GM15510 (cell line): ENCODE data around the gene SPINT4.

Experiments used
- POLR2A ChIP-seq: IDR thresholded peaks from 3 replicates; pipeline ENCODE4 v1.6.1; 2011; ENCODE audit warnings: borderline replicate concordance; ENCODE audit not compliant: insufficient read length; ENCODE audit errors: extremely low read depth

SPINT4 gene

GRCh38 chr20:45722047-45722446 lies at the start of gene SPINT4:
SPINT4 (plus strand) TSS chr20:45722347; CDS start chr20:45722368, 21 bp downstream.
- TF ChIP-seq POLR2A = no peak

DNA sequence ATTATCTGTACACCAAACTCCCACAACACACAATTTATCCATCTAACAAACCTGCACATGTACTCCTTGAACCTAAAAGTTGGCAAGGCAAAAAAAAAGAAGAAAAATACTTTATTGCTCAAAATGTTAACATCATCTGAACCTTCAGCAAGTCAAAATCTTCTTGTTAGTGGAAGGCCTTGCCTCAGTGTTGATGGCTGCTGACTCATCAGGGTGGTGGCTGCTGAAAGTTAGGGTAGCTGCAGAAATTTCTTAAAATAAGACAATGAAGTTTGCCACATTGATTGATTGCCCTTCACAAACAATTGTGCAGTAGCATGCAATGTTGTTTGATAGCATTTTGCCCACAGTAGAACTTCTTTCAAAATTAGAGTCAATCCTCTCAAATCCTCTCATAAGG lies 49.4 kb upstream of the SPINT4 start:
- no peak for TF ChIP-seq POLR2A

- no peak for TF ChIP-seq POLR2A
These were observed 42.5 kb upstream of the SPINT4 start for GRCh38 chr20:45679650-45680049.

GRCh38 chr20:45685896-45686295 lies 36.3 kb upstream of the SPINT4 start:
- no peak for TF ChIP-seq POLR2A

GRCh38 chr20:45695496-45695895 lies 26.7 kb upstream of the SPINT4 start:
- TF ChIP-seq POLR2A = no peak

DNA sequence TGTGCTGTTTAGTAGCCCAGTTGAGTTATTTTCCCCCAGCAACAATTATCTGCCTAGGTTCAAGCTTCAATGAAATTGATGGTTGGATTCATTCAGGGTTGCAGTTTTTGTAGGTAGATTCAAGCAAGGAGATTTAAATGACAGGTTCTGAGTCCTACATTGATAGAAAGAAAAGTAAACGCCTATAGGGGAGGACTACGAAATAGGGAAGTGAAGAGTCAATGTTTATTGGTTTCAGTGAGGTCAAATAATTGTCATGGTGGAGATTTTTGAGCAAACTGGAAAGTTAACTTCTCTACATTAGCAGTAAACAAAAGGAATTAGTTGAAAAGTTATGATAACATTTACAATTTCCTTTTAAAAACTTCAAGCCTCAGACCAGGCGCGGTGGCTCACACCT lies 21.0 kb upstream of the SPINT4 start:
- no peak for TF ChIP-seq POLR2A

DNA sequence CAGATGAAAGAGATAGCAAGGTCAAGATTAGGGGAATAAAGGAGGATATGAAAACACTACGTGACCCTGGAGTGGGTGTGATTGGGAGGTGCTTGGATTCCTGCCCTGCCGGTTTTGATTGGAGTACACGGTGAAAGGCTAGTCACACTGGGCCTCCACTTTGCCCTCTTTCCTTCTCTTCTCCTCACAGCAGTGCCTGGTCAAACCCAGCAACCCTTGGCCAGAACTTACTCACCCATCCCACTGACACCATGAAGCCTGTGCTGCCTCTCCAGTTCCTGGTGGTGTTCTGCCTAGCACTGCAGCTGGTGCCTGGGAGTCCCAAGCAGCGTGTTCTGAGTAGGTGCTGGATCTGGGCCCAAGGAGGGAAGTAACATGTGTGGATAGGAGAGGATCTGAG lies 20.3 kb upstream of the SPINT4 start, which contains the start of gene WFDC13:
Gene WFDC13 (plus strand): TSS at position 166 of the 400 bp plus-strand sequence. CDS start 86 bp downstream, at position 252.
- TF ChIP-seq POLR2A = no peak

- TF ChIP-seq POLR2A = no peak
These were observed 17.0 kb upstream of the SPINT4 start, which contains the start of gene WFDC10B for GRCh38 chr20:45704969-45705637. WFDC10B (minus strand) TSS chr20:45705019; CDS start chr20:45685992, 19,027 bp downstream.

- no peak for TF ChIP-seq POLR2A
These were observed 3.0 kb downstream of the SPINT4 start for GRCh38 chr20:45725134-45725533.

- TF ChIP-seq POLR2A = no peak
These were observed 4.9 kb downstream of the SPINT4 start for GRCh38 chr20:45727044-45727443.

GRCh38 chr20:45732199-45732598 lies 10.1 kb downstream of the SPINT4 start:
- TF ChIP-seq POLR2A = no peak

- TF ChIP-seq POLR2A = no peak
These were observed 13.4 kb downstream of the SPINT4 start for GRCh38 chr20:45735552-45735951.

DNA sequence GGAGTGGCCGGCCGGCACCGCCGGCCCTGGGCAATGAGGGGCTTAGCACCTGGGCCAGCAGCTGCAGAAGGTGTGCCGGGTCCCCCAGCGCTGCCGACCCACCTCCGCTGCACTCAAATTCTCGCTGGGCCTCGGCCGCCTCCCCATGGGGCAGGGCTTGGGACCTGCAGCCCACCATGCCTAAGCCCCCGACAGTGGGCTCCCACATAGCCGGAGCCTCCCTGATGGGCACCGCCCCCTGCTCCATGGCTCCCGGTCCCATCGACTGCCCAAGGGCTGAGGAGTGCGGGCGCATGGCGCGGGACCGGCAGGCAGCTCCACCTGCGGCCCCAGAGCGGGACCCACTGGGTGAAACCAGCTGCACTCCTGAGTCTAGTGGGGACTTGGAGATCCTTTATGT lies 13.8 kb downstream of the SPINT4 start:
- no peak for TF ChIP-seq POLR2A

GRCh38 chr20:45742596-45742995 lies 20.4 kb downstream of the SPINT4 start:
- no peak for TF ChIP-seq POLR2A

GRCh38 chr20:45745015-45745414 lies 22.9 kb downstream of the SPINT4 start:
- TF ChIP-seq POLR2A = no peak

DNA sequence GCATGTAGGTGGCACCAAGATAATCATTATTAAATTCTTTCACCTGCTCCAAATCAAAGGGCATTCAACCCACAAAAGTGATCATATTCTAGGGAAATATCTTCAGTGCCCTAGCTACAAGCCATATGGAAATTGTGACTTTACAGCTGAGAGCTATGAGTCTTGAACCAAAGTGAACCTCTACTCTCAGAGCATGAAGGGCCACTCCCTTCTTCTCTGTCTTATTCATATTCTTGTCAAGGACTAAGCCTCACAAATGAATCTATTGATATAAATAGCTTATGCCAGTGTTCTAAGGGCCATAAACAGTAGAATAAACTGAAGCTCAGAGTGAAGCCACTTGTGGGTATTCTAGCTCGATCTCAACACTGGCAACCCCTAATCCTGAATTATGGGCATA lies 29.6 kb downstream of the SPINT4 start:
- no peak for TF ChIP-seq POLR2A
